Stimulated activated CD8-positive, alpha-beta memory T cell treated with anti-CD3 and anti-CD28 coated beads, Interleukin-12 subunit alpha, Interleukin-12 subunit beta, amount 100 ng/mL, for 4 hours (primary cell): ENCODE data around the gene KIAA0753.

ENCODE experiments used
- DNase-seq: peaks from one replicate; pipeline ENCODE4 v3.0.0-alpha.2; 2020; ENCODE audit warnings: low read depth

KIAA0753 gene

DNA sequence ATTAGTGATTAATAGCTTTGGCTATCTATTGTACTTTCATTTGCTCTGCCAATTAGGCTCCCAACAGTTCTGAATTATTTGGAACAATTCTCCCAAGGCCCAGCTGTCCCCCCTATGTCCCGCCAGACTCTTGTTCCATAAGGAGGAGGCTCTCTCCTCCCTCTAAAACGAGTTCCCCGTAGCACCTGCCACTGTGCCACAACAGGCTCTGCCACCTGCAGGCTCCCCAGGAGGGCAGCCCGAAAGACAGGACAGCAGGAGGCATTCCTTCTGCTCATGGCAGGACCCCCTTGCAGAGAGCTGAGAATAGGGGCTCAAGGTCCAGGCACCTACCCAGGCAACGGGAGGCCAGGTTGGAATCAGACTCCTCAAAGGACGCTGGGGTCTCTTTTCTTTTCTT is 93.2 kb downstream of the KIAA0753 start:
- DNase-seq, result no peak

DNA sequence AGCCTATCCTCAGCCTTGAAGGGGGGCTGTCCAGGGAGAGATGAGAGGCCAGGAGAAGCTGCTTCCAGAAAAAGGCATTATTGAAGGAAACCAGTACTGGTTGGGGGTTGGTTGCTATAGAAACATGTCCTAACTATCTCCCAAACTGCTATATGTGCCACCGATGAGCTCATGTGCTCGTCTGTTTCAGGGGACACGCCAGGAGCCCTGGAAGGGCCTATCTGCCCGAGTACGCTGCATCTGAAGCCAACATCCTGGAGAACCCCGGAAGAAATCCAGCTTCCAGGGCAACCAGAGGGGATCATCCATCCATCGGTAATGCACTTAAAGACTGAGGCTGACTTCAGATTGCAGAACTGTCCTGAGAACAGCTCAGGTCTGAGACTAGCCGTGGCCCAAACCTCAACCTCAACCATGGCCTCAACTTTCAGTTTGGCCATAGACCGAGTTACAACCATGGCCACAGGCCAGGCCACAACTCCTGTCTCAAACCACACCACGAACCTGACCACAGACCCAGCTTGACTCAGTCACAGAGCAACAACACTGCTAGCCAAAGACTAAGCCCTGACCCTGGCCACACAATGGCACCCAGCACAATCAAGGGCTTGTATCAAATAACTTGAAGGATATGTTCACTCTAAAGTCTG is 94.3 kb downstream of the KIAA0753 start:
- no peak for DNase-seq

DNA sequence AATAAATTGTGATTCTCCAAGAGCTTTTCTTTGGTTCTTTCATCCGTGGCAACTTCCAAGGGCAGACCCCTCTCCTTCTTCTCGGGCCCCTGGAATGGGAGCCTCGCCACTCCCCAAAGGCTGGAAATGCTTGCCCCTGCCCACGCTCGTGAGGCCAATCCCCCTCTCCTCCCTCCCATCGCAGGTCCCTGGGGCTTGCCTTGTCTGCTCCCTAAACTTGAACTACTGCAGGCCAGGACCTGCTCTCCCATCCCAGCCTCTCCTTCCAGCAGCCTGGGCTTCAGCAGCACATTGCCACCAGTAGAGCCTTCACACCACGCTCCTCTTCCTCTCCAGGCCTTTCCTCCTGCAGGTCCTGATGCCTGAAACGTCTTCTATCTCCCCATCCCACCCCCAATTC is 95.2 kb downstream of the KIAA0753 start:
- DNase-seq, result no peak

DNA sequence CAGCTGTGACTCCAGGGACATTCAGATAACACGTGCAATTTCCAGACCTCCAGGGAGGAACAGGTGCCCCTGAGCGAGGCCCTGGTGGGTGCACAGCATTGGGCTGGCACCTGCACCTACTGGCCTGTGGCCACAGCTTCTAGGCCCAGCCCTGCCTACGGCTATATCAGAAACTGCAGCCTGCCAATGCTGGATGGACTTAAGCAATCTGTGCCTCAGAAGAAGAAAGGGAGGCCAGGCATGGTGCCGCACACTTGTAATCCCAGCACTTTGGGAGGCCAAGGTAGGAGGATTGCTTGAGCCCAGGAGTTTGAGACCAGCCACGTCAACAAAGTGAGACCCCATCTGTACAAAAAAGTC is 96.5 kb downstream of the KIAA0753 start:
- DNase-seq, result no peak

DNA sequence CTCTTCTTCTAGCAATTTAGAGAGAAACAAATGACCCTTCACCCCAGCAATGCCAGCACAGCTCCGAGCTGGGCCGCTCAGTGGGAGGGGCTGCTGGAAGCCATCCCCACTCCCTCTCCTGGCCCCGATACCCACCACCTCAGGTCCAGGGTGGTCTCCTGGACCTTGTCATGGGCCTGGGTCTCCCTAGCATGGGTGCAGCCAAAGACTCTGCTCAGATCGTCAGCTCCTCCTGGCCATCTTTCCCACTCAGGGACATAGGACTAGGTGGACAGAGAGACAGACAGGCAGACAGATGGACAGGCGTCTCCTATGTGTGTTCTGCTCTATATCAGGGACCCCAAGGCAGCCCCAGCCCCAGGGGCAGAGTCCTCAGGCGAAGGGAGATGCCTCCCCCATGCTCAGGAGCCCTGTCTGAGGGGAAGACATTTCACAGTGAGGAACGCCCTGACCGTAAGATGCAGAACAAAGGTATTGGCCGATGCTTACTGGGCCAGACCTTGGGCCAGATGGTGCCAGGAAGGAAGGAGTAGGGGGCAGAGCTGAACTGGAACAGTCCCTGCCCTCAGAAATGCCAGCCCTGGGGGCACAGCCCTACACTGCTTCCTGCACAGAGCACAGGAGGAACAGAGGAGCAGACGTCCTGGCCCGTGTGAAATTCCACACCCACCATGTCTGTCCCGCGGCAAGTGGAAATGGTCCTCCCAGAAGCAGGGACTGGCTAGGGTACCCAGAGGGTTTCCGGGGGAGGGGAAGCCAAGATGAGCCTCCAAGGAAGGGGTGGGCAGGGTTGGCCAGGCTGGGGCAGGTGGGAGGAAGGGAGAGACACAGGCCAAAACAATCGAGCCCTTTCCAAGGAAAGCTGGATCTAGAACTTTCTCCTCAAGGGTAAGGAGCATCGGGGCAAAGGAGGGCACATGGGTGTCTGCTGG is 97.2 kb downstream of the KIAA0753 start:
- DNase-seq, result no peak

DNA sequence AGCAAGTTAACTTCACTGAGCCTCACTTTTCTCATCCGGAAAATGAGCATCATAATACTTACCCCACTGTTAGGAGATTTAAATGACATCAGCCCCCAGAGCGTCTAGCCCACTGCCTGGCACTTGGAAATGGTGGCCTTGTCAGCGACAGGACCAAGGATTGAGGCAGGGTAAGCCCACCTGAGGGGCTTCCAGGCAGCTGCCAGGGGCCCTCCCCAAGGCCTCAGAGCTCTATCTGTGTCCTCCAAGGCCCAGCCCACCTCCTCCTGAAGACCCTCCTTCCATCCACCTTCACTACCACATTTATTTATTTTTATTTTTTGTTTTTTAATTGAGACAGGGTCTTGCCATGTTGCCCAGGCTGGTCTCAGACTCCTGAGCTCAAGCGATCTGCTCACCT is 97.9 kb downstream of the KIAA0753 start:
- no peak for DNase-seq

DNA sequence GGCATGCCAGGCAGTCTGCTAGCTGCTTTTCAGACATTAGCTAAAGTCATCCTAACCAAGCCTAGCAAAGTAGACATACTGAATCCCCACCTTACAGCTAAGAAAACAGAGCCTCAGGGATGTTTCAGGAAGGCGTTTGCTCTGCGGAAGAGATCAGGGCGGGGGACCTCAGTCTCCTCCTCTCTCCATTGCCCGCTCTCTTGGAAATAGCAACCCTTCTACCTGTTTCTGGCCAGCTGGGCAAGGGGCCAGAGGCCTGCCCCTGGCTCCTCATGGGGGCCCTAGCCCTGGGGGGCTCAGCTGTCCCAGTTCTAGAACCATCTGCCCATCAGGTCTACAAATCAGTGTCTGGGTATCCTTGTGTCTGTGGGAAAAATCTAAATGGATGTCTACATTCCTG is 98.6 kb downstream of the KIAA0753 start:
- no peak for DNase-seq

DNA sequence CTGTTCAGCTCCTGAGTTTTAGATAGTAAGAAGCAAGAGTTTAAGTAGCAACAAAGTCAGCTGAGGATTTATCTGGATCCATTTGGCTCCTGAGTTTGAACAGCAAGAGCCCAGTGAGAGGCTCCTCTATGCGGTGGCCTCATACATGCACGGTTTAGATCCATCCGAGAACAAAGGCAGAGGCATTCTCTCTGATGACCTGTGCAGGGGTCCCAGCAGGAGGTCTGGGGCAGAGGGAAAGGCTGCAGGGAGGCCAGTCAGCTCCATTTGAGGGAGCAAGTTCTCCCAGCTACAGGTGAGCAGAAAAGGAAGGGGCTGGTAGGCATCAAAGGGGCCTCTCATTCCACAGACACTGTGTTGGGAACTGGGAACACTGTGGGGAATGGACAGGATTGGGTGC is 100.6 kb downstream of the KIAA0753 start:
- DNase-seq, result no peak

DNA sequence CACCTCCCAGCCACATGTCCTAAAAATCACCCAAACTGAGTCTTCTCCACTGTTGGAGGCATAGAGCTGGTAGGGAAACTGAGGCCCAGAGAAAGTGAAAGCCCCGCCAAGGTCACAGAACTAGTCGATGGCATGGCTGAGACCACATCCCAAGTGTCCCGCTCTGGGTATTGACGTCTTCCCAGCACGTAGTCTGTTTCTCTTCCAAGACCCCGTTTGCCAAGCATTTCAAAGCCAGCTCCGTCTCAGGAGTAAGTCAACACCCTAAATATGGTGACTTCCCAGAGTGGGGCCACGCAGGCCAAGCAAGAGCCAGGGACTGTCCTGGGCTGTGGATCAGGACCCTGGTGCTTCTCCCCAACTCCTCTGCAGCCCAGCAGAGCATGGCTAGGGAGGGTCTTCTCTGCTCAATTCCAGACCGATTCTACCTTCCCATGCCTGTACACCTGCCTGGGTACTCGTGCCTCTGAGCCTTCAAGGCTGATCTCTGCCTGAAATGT is 103.9 kb downstream of the KIAA0753 start:
- no peak for DNase-seq

DNA sequence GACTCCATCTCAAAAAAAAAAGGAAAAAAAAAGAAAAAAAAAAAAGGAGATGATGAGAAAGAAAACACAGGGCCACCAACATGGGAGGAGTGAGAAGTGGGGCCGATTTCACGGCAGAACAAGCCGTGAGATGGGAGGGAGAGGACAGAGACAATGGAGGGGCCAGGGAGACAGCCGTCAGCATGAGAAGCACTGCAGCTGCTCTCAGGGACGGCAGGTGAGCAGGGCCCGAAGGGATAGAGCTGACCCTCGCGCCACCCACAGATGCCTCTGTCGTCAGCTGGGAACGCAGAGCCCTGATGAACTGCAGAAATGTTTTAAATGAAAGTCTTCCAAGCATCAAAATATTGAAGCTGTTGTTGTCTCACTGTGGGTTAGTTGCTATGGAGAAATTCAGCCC is 104.5 kb downstream of the KIAA0753 start:
- DNase-seq, result no peak

DNA sequence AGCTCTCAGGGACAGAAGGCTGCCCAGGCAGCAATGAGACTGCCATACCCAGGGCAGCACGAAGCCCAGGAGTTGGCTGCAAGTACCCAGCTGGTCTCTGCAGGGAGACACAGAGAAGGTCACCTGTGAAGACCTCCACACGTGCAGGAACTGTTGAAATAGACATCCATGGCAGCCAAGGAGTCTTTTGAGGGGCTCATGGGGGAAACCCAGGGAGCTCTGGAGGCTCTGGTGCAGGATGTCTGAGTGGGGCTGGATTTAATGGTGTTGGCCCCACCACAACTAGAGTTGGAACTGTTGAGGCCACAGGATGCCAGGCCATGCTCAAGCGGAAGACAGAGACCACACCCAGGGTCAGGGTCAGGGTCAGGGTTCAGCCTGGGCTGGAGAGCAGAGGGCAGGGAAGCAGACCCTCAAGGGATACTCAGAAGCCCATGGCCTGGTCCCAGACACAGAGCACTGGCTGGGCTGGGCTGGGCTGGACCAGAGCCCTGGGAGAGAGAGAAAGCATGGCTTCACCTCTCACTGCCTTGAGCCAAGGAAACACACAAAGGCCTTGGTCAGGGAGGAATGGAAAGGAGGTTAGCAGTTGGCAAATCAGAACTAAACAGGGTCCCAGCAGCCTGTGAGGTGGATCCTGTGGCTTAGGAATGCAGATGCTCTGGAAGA is 105.5 kb downstream of the KIAA0753 start:
- no peak for DNase-seq

DNA sequence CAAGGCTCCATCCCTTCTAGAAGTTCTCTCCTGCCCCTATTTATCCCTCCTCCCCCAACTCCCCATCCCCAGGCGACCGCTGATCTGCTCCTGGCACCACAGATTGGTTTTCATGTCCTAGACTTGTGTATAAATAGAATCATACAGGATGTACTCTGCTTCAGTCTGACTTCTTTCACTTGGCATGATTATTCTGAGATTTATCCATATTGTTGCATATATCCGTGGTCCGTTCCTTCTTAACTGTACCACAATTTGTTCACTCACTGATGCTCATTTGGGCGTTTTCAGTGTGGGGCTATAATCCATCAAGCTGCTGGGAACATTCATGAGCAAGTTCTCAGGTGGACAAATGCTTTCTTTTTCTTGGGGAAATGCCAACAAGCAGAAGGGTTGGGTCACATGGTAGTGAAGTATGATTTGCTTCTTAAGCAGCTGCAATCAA is 108.0 kb downstream of the KIAA0753 start:
- DNase-seq, result no peak

DNA sequence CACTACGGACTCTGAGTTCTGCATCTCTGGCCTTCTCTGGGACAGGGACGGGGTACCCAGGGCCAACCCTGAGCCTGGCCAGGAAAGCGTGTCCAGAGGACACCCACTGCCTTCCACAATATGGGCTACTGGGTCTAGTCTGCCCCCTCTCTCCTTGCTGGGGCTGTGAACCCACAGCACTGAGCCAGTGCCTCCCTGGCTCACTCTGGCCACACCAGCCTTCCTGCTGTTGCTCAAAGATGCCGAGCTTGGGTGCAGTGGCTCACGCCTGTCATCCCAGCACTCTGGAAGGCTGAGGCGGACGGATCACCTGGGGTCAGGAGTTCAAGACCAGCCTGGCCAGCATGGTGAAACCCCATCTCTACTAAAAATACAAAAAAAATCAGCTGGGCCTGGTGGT is 108.9 kb downstream of the KIAA0753 start:
- no peak for DNase-seq

DNA sequence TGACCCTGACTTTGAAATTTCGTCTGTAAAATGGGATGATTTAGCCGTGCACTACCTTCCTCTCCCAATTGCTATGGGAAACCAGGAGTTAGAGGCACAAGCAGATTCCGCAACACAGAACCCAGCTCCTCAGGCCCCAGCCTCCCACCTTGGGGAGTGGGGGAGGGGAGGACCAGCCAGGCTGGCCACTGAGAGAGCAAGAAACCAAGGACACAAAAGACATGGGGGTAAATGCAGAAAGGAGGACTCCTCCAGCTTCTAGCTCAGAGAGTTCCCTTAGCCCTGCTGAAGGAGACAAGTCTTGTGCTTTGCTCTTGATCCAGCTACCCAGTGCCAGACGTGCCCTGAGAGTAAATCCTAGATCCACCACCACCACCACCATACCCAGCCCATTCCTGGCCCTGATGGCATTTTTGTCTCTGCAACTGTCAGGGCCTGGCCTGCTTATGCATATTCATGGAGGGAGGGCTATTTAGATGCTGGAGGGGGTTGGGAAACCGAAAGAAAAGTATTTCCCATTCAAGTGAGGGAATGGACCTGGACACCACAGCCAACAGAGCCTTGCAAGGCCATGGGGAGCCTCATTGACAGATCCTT is 110.1 kb downstream of the KIAA0753 start:
- DNase-seq, result no peak

DNA sequence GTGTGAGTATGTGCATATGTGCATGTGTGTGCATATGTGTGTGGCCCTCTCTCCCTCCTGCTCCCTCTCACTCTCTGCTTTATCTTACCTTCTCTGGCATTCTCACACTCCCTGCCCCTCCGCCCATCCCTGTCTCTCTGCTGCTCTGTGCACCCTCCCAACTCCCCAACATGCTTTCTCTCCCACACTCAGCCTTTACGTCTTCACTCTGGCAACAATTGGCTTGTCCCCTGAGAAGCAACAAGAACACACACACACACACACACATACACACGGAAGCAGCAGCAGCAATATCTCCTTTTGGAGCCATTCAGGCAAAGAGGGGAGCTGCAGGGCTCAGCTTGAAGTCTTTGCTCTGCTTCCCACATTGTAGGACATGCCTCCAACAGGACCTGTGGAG is 112.0 kb downstream of the KIAA0753 start:
- DNase-seq, result no peak
